Breast epithelium (tissue), 4 donors: Measurements from ENCODE around the gene CELA3B. TPM values are rescaled to one million over a fixed set of nuclear protein-coding genes. Genes with fewer than 3 reads are reported as not detected.
"Not testable (repeated sequence)": the region's sequence is repeated elsewhere in the genome, so short reads cannot be mapped to it uniquely, and the experiment has no call there.

Experiments
- DNase-seq, 2 donors: peaks; one replicate each; pipeline ENCODE4 v3.0.0-alpha.2; 2019; ENCODE audit warnings: low spot score in 2 of 2
- H3K27ac ChIP-seq, 2 donors: fragments of 200-600 bp; sonication (generic) in 1 of 2; one replicate each; pipeline ENCODE4 v1.5.1; 2016 to 2019; ENCODE audit warnings: mild to moderate bottlenecking in 1 of 2
- H3K27me3 ChIP-seq, 2 donors: fragments of 200-600 bp; sonication (generic) in 1 of 2; one replicate each; pipeline versions ENCODE4 v1.5.1 to v1.6.0; 2017 to 2019; ENCODE audit warnings: control low read depth in 1 of 2, mild to moderate bottlenecking in 1 of 2
- H3K36me3 ChIP-seq: fragments of 200-600 bp; one replicate; pipeline ENCODE4 v1.5.1; 2019
- H3K4me1 ChIP-seq, 2 donors: fragments of 200-600 bp; sonication (generic); one replicate each; pipeline ENCODE4 v1.5.1; 2016 to 2019; ENCODE audit warnings: control low read depth in 1 of 2
- H3K4me3 ChIP-seq, 3 donors: fragments of 200-600 bp; sonication (generic); 1 replicate in 2 of 3; 2 replicates in 1 of 3; pipeline ENCODE4 v1.5.1; 2016 to 2019; ENCODE audit warnings: mild to moderate bottlenecking in 3 of 3, moderate library complexity in 2 of 3
- H3K9me3 ChIP-seq, 2 donors: fragments of 200-600 bp; sonication (generic) in 1 of 2; one replicate each; pipeline ENCODE4 v1.5.1; 2016 to 2019; ENCODE audit warnings: control low read depth in 1 of 2
- intact Hi-C: fragments of 100-400 bp; cut with DNase I; formaldehyde crosslinking; loops from one replicate; pipeline ENCODE4 v1.15.1; 2023; ENCODE audit warnings: low total_unique reads
- total RNA-seq, 3 donors: library from RNA; depleted of rRNA; stranded (reverse); fragments of >200 nt; gene quantifications; one replicate each; pipeline ENCODE4 v1.1.0, GENCODE V29; 2016

CELA3B gene
- total RNA-seq, 3 donors from 2014 or later = not detected

- H3K4me1 ChIP-seq, H3K4me3 ChIP-seq, DNase-seq, H3K27ac ChIP-seq, intact Hi-C loops, H3K9me3 ChIP-seq, H3K36me3 ChIP-seq, H3K27me3 ChIP-seq: not testable (repeated sequence)
Observed at GRCh38 chr1:21980515-21981220, 3.8 kb downstream of the CELA3B start.

- H3K4me3 ChIP-seq, intact Hi-C loops, DNase-seq, H3K27ac ChIP-seq, H3K27me3 ChIP-seq, H3K4me1 ChIP-seq, H3K9me3 ChIP-seq, H3K36me3 ChIP-seq: not testable (repeated sequence)
Observed at GRCh38 chr1:21981253-21981652, 4.4 kb downstream of the CELA3B start.

DNA sequence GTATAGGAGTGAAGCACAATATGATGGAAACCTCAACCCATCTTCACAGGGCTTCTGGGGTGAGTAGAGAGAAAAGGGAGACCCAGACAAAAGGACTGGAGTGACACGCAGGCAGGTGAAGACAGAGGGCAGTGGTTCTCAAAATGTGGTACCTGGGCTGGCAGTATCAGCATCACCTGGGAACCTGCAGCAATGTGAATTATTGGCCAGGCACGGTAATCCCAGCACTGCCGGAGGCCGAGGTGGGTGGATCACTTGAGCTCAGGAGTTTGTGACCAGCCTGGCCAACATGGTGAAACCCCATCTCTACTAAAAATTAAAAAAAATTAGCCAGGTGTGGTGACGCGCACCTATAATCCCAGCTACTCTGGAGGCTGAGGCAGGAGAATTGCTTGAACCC is 5.3 kb downstream of the CELA3B start:
- H3K36me3 ChIP-seq, H3K27ac ChIP-seq, DNase-seq, H3K4me1 ChIP-seq, H3K27me3 ChIP-seq, H3K9me3 ChIP-seq, intact Hi-C loops, H3K4me3 ChIP-seq: not testable (repeated sequence)

DNA sequence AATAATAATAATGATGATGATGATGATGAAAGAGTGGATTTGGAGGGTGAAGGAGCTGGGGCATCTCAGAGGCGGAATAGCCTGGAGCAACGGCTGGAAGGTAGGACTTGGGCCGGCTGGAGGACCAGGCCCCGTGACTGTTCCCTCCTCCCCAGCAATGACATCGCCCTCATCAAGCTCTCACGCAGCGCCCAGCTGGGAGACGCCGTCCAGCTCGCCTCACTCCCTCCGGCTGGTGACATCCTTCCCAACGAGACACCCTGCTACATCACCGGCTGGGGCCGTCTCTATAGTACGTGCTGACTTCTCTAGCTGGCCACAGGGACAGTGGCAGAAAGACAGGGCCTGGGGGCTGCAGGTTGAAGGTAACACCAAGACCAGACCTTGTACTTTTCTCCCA is 6.7 kb downstream of the CELA3B start:
- H3K36me3 ChIP-seq, H3K4me3 ChIP-seq, intact Hi-C loops, H3K4me1 ChIP-seq, DNase-seq, H3K9me3 ChIP-seq, H3K27me3 ChIP-seq, H3K27ac ChIP-seq: not testable (repeated sequence)

- H3K36me3 ChIP-seq, H3K9me3 ChIP-seq, H3K27me3 ChIP-seq, intact Hi-C loops, H3K27ac ChIP-seq, H3K4me3 ChIP-seq, H3K4me1 ChIP-seq, DNase-seq: not testable (repeated sequence)
Observed at GRCh38 chr1:21985893-21986292, 9.1 kb downstream of the CELA3B start.

DNA sequence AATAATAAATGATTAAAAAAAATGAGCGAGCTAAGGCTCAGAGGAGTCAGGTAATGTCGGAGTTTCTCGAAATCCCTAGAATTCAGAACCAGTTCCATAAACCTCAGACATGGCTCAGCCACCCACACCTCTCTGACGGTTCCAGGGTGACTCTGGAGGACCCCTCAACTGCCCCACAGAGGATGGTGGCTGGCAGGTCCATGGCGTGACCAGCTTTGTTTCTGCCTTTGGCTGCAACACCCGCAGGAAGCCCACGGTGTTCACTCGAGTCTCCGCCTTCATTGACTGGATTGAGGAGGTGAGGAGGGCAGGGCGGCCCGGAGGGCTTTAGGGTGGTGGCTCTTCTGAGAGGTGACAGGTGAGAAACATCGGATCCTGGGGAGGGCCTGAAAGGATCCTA is 9.6 kb downstream of the CELA3B start:
- intact Hi-C loops, H3K4me1 ChIP-seq, DNase-seq, H3K9me3 ChIP-seq, H3K4me3 ChIP-seq, H3K36me3 ChIP-seq, H3K27me3 ChIP-seq, H3K27ac ChIP-seq: not testable (repeated sequence)

- H3K4me3 ChIP-seq = not testable (repeated sequence)
Observed at GRCh38 chr1:21989672-21990393, 13.0 kb downstream of the CELA3B start.

DNA sequence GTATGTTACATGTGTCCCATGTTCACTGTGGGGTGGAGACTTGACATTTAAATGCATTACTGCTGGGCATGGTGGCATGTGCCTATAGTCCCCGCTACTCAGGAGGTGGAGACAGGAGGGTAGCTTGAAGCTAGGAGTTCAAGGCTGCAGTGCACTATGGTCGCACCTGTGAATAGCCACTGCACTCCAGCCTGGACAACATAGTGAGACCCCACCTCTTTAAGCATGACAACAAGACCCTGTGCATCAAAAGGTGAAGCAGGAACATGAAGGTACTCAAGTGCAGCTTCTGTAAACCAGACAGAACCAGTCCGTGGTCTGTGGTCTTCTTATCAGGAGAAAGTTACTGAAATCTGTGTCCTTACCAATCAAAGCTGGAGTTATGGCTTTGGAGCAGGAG is 15.4 kb downstream of the CELA3B start:
- DNase-seq, H3K27me3 ChIP-seq, H3K36me3 ChIP-seq, H3K4me3 ChIP-seq, H3K4me1 ChIP-seq, intact Hi-C loops, H3K27ac ChIP-seq, H3K9me3 ChIP-seq: not testable (repeated sequence)

More at GRCh38 chr1:21989672-21990393, 13.0 kb downstream of the CELA3B start:
- DNase-seq, H3K36me3 ChIP-seq, H3K27ac ChIP-seq, H3K27me3 ChIP-seq, H3K4me1 ChIP-seq, intact Hi-C loops, H3K9me3 ChIP-seq: not testable (repeated sequence)

- H3K36me3 ChIP-seq, H3K9me3 ChIP-seq, DNase-seq, H3K4me3 ChIP-seq, H3K27me3 ChIP-seq, intact Hi-C loops, H3K27ac ChIP-seq, H3K4me1 ChIP-seq: not testable (repeated sequence)
Observed at GRCh38 chr1:21994716-21995115, 17.9 kb downstream of the CELA3B start.

DNA sequence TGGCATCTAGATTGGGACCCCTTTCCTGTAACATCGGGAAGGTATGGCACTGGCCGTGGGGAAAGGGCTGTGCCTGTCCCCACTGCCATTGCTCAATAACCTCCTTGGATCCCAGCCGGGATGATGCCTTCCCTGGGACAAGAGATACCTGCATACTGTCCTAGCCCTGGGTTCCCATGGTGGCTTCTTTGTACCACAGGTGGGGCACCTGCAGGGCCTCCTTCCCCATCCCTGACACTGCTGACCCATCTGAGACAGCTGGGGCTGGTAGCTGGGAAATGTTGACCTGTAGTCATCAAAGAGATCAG is 19.8 kb downstream of the CELA3B start:
- H3K4me1 ChIP-seq, DNase-seq, H3K27me3 ChIP-seq, H3K36me3 ChIP-seq, H3K9me3 ChIP-seq, H3K4me3 ChIP-seq, intact Hi-C loops, H3K27ac ChIP-seq: not testable (repeated sequence)

DNA sequence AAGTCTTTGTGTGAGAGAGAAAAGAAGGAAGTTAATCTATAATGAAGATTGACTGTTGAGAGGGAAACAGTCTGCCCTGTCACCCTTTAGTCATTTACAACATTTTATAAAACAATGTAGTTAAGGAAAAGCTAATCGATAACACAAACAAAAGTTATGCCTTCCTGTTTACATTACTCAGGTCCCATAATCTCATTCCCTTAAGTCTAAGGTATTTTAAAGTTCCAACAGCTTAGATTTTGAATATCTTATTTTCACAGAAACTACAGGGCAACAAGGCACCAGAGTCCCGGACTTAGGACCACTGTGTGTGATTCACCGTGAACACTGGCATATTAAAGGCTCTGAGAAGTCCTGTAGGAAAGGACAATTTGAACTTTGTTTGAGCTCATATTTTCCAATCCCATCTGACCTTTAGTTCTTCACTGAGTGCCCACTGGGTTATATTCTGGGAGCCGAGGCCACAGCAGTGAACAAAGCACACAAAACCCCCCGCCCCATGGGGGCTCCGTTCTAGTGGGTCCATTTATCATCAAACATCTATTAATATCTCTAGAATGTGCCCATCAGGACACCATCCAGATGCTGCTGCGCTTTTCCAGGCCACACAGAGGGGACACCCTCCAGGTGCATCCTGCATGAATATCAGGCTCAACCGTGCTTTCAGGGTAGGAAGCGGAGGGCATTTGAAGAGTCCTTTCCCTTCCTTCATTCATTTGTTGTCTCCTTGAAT is 21.2 kb downstream of the CELA3B start:
- H3K4me3 ChIP-seq, H3K36me3 ChIP-seq, H3K9me3 ChIP-seq, H3K27ac ChIP-seq, DNase-seq, intact Hi-C loops, H3K4me1 ChIP-seq, H3K27me3 ChIP-seq: not testable (repeated sequence)

GRCh38 chr1:21998624-21999294 is 21.9 kb downstream of the CELA3B start:
- DNase-seq, H3K27me3 ChIP-seq, intact Hi-C loops: not testable (repeated sequence)

GRCh38 chr1:21999645-22000044 is 22.8 kb downstream of the CELA3B start:
- H3K27ac ChIP-seq, H3K4me3 ChIP-seq, H3K36me3 ChIP-seq, H3K4me1 ChIP-seq, H3K9me3 ChIP-seq, DNase-seq, H3K27me3 ChIP-seq, intact Hi-C loops: not testable (repeated sequence)

More at GRCh38 chr1:21998624-21999294, 21.9 kb downstream of the CELA3B start:
- not testable (repeated sequence) for H3K36me3 ChIP-seq, H3K27ac ChIP-seq, H3K4me1 ChIP-seq, H3K4me3 ChIP-seq, H3K9me3 ChIP-seq
